Islet precursor cell (in vitro differentiated cells): ENCODE data around the gene SYCP3.
"Not testable (repeated sequence)": the region's sequence is repeated elsewhere in the genome, so short reads cannot be mapped to it uniquely, and the experiment has no call there.

Experiments used
- DNase-seq: peaks from one replicate; pipeline ENCODE4 v3.0.0-alpha.2; 2018

The SYCP3 gene

DNA sequence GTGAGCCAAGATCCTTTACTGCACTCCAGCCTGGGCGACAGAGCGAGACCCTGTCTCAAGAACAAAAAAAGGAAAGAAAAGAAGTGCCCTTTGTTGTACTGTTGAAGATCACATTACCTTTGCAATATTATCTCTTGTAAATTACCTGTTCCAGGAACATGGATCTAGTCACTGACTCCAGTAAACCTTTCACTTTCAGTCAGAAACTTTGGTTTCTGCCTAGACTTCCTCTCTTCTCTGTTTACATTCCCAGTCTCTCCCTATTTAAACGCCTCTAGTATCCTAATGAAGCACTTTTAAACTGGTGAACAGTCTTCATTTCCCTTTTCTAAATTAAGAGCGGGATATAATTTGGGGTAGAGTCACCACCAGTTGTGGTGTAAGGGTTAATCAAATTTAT lies 29.0 kb downstream of the SYCP3 start:
- DNase-seq: no peak

GRCh38 chr12:101707131-101707782 lies 32.0 kb downstream of the SYCP3 start:
- DNase-seq: no peak

DNA sequence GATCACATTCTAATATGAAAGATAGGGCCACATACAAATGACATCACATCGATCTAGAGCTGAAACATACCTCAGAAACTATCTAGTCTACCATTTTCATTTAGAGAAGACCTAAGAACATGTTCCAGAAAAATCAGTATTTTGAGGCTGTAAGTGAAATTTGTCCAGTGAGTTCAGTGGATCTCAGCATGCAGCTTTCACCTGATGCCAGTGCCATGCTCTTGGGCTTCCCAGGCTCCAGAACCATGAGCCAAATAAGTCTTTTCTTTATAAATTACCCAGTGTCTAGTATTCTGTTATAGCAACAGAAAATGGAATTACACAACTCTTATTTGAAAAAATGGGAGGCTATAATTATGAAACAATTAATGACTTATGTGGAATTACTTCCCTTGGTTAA lies 32.9 kb downstream of the SYCP3 start:
- DNase-seq: no peak

GRCh38 chr12:101703487-101703886 lies 35.8 kb downstream of the SYCP3 start:
- no peak for DNase-seq

DNA sequence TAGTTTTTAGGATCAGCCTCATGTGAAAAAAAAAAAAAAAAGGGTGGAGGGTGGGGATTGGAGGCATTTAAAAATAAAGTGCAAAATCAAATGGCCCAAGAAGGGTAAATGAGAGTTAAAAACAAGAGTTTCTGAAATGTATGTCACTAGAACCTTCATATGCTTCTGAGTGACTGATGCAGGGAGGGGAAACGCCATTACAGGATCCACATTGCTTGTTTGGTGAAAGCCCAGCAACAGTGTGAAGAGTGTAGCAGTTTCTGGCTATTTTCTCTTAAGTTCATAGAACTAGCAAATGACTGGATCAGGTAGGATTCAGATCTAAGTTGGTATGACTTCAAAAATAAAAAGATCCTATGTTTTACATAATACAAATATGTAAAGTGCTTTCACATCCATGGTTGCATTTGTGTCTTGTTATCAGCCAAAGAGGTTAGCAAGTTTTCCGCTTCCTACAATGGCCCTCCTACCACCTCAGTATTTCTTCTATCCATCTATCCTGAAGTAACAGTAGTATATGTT lies 38.9 kb downstream of the SYCP3 start:
- DNase-seq: no peak

DNA sequence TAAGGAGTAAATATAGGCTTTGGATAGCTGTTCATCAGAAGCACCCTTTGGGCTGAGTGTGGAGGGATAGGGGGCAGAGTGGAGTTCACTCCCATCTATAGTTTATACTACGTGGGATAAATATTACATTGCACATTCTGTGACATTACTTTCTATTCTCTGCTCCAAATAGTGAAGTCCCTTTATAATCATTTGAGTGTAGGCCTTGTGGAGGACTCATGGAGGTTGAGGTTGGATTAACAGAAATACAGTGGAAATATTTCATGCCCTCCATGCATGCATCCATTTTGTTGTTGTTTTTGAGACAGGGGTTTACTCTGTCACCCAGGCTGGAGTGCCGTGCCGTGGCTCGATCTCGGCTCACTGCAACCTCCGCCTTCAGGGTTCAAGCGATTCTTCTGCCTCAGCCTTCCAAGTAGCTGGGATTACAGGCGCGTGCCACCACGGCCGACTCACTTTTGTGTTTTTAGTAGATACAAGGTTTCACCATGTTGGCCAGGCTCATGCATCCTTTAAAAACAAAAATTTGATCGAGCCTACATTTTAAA lies 40.4 kb downstream of the SYCP3 start:
- DNase-seq: no peak

GRCh38 chr12:101697930-101698799 lies 41.1 kb downstream of the SYCP3 start:
- peak; percentile 66 for DNase-seq

DNA sequence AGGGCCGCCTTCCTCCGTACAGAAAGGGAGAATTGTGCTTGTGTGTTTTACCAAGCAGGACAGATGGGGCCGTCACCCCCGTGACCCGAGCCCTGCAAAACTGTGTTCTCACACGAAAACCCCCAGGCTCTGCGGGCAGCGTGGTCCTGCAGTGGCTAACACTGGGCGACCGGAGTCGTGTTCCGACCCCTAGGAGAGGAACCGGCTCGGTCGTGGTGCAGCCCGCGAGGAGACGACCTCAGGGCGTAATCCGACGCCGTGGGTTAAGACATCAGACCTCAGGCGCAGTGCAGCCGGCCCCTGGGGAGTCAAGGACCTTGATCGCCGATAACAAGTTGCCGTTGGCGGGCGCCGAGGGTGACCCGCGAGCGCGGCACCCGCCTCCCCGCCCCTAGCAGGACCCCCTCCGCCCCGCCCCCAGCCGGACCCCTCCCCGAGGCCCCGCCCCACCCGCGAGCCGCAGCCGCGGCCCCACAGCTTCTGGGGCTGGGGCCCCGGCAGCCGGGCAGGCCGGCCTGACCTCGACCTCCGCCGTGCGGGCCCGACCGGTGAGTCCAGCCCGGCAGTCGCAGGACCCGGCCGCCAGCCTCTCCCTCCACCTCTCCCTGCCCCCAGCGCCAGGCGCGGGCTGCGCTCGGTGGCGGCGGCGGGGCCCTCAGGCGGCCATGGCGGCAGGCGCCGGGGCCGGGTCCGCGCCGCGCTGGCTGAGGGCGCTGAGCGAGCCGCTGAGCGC lies 41.9 kb downstream of the SYCP3 start, which contains the start of gene CHPT1:
Gene CHPT1 (plus strand): TSS at position 444 of the 733 bp plus-strand sequence. CDS start 222 bp downstream, at position 666.
- peak; percentile 94 for DNase-seq

DNA sequence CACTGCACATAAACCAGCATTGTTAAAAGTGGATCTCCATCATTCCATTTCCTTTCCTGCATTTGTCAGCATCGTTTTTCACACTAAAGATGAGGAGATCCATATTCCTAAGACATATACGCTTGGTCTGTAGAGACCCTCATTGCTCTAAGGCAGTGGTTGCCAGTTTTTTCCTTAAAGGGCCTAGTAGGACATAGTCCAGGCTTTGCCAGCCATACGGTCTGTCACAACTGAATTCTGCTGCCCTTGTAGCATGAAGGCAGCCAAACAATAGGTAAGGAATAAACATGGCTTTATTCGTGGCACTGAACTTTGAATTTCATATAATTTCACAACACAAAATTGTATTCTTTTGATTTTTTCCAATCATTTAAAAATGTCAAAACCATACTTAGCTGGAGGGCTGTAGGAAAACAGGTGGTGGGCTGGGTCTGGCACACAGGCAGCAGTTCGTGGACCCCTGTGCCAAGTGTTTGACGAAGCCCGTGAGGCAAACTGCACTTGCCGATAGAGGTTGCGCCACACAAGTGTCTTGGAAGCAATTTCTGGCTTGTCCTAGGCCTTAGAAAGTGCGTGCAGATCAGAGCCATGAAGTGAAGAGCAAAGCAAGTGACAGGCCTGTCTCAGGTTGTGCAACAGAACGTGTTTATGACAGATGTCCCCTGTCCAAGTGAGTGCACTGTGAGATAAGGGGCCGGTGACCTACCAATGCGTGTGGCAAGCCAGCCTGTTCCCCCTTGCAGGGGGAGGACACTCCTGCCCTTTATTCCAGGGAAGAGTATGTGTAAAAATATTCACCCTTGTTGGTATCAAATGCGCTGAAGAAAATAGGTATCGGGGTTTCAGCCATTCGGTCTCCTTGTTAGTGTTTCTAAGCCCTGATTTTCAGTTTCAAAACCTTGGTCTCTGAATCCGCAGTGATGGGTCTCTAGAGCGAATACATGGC lies 42.7 kb downstream of the SYCP3 start:
- DNase-seq: peak; percentile 59

DNA sequence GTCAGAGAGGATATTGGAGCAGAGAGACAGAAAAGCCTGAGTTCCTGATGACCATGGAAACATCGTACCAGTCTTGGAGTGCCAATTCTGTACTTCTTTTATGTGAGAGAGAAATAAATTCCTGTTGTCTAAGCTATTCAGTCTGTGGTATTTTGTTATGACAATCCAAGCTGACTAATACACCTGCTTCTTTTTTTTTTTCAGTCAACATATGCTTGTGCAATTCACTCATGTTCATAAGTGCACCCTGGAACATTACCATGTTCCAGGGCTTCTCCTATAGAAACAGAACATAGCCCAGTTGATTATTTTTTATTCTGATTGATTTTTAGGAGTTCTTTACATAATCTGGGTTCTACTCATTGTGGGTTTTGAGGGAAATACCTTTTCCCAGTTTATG lies 43.6 kb downstream of the SYCP3 start:
- DNase-seq: no peak

GRCh38 chr12:101694986-101695385 lies 44.3 kb downstream of the SYCP3 start:
- no peak for DNase-seq

- DNase-seq: no peak
Measured at GRCh38 chr12:101694297-101694848, 44.9 kb downstream of the SYCP3 start.

DNA sequence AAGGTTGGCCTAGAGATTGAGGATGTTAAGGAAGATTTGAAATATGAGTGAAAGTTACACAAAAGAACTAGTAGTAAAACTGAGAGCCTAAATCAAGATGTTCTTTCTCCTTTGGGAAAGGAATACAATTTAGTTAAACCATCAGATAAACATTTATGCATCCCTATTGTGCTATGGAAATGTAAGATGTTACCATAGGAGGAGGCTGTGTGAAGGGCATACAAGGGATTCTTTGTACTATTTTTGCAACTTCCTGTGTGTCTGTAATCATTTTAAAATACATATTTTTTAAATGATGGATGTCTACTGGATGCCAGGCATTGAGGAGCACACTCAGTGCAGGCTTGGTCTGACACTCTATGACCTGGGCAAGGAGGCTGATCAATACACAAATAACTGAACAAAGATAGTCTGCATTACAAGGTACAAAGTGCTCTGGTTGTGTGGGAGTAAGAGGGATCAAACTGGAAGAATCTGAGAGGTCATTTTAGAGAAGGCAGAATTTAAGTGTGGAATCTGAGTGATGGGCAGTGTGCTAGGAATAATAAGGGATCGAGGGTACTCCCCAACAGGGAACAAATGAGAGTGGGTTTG lies 47.7 kb downstream of the SYCP3 start:
- no peak for DNase-seq

DNA sequence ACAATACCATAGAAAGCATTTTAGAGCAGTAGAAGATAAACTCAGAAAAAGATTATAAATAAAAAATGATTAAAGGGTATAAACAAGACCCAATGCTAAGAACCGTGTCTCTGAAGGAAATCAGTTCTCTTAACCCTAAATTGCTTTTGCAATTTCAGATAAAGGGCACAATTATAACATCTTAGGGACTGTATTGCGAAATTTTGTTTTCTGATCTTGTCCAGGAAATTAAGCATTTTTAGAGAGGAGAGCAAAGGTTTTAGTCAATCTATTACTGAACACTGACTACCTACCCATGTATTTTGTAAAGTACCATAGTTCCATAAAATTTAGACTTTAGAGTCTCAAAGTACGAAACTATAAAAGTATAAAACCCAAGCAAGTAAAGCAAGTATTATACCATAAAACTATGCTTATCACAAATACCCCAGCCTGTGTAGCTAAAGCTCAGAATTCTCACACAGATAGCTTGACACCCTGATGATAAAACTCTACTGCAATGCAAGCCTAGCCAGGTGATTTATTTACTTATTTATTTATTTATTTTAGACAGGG lies 48.6 kb downstream of the SYCP3 start:
- DNase-seq: no peak

- DNase-seq: no peak
Measured at GRCh38 chr12:101686176-101686575, 53.1 kb downstream of the SYCP3 start.

GRCh38 chr12:101685092-101685491 lies 54.2 kb downstream of the SYCP3 start:
- DNase-seq: no peak

DNA sequence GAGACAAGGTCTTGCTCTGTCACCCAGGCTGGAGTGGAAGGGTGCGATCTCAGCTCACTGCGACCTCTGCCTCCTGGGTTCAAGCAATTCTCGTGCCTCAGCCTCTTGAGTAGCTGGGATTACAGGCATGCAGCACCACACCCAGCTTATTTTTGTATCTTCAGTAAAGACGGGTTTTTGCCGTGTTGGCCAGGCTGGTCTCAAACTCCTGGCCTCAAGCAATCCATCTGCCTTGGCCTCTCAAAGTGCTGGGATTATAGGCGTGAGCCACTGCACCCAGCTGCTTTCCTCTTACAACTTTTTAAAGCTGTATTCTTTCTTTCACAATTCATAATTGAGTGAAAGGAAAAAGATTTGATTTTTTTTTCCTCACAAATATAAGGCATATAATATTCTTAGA lies 57.6 kb downstream of the SYCP3 start:
- DNase-seq: not testable (repeated sequence)

- DNase-seq: no peak
Measured at GRCh38 chr12:101680647-101681046, 58.6 kb downstream of the SYCP3 start.

GRCh38 chr12:101680240-101680639 lies 59.0 kb downstream of the SYCP3 start:
- no peak for DNase-seq
